MG63 (cell line): ENCODE results near the gene DCAF12. TPM values are rescaled to one million over a fixed set of nuclear protein-coding genes. Genes with fewer than 3 reads are reported as not detected.

Experiments
- DNase-seq: peaks from one replicate; pipeline ENCODE4 v3.0.0-alpha.2; 2020
- H3K27me3 ChIP-seq: fragments of 250-450 bp; sonication (Bioruptor Pico); 2 replicates; pipeline ENCODE4 v1.5.1; 2020; ENCODE audit warnings: mild to moderate bottlenecking, moderate library complexity
- H3K36me3 ChIP-seq: fragments of 250-450 bp; sonication (Bioruptor Pico); 2 replicates; pipeline ENCODE4 v1.5.1; 2020; ENCODE audit warnings: mild to moderate bottlenecking, moderate library complexity
- H3K4me3 ChIP-seq: fragments of 250-450 bp; sonication (Bioruptor Pico); 2 replicates; pipeline ENCODE4 v1.5.1; 2020; ENCODE audit warnings: mild to moderate bottlenecking, moderate library complexity
- H3K9me3 ChIP-seq: fragments of 250-450 bp; sonication (Bioruptor Pico); 2 replicates; pipeline ENCODE4 v1.5.1; 2020; ENCODE audit warnings: mild to moderate bottlenecking, moderate library complexity
- total RNA-seq: library from RNA; depleted of rRNA; stranded (reverse); fragments of >200 nt; shearing (Covaris generic); gene quantifications from 2 replicates; pipeline ENCODE4 v1.2.3, GENCODE V29; 2014; ENCODE audit warnings: low replicate concordance

DCAF12 gene
- total RNA-seq, 1 experiment from 2014 or later, result 13.2 TPM

DNA sequence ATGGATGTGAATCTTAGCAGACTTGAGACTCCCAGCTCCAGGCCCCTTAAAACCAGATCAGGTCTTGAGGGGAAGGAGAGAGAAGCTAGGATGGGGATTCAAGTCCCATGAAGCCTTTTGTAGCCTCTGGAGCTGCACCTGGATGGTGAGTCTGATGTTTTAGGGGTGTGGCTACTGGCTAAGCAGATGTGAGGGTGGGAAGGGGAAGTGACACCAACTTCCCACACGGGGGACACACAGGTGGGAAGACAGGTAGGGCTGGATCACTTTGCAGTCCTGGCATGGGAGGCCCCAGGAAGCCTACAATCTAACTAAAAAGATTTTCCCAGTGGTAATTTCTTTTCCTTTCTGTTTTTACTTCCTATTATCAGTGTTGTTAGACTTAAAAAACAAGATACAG is 39.1 kb downstream of the DCAF12 start:
- H3K27me3 ChIP-seq, result no peaks in the 10 kb centered on the region
- no peaks in the 10 kb centered on the region for H3K9me3 ChIP-seq
- no peak overlapping the region for H3K4me3 ChIP-seq
- peaks cover 8% of the 10 kb centered on the region for H3K36me3 ChIP-seq
- no peak for DNase-seq

DNA sequence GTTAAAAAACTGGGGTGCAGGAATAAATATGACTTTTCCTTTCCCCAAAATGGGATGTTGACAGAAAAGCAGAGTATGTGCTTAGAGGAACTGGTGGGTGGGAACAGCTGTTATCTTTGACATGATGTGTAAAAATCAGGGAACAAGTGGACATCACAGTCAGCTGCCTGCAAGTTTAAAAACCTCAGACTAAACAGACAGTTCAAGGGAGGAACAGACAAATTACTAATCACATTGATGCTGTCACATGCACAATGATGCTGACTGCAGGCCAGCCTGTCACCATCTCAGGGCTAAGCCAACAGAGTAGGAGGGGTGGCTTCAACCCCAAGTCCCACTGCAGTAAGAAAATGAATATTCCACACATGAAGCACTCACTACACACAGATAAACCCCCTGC is 39.6 kb downstream of the DCAF12 start:
- no peaks in the 10 kb centered on the region for H3K27me3 ChIP-seq
- H3K36me3 ChIP-seq, result peaks cover 4% of the 10 kb centered on the region
- no peak overlapping the region for H3K4me3 ChIP-seq
- H3K9me3 ChIP-seq, result no peaks in the 10 kb centered on the region
- no peak for DNase-seq

GRCh38 chr9:34085581-34086500 is 40.7 kb downstream of the DCAF12 start:
- H3K27me3 ChIP-seq, result no peaks in the 10 kb centered on the region
- no peak overlapping the region for H3K4me3 ChIP-seq

GRCh38 chr9:34084562-34084961 is 41.9 kb downstream of the DCAF12 start:
- Histone ChIP-seq H3K9me3 (no peaks in the 10 kb centered on the region), H3K4me3 (no peak overlapping the region), H3K36me3 (peaks cover 2% of the 10 kb centered on the region; the same call in 1 of the 2 replicates), H3K27me3 (no peaks in the 10 kb centered on the region)
- no peak for DNase-seq

More at GRCh38 chr9:34085581-34086500, 40.7 kb downstream of the DCAF12 start:
- peaks cover 2% of the 10 kb centered on the region; the same call in 1 of the 2 replicates for H3K36me3 ChIP-seq
- H3K9me3 ChIP-seq, result no peaks in the 10 kb centered on the region
- peak; percentile 9 for DNase-seq

GRCh38 chr9:34079181-34079580 is 47.3 kb downstream of the DCAF12 start:
- H3K4me3 ChIP-seq, result no peak overlapping the region
- no peaks in the 10 kb centered on the region for H3K9me3 ChIP-seq
- peak; percentile 19 for DNase-seq
- no peaks in the 10 kb centered on the region for H3K27me3 ChIP-seq
- H3K36me3 ChIP-seq, result no peaks in the 10 kb centered on the region

- Histone ChIP-seq H3K36me3 (no peaks in the 10 kb centered on the region), H3K27me3 (no peaks in the 10 kb centered on the region), H3K4me3 (no peak overlapping the region), H3K9me3 (no peaks in the 10 kb centered on the region)
- peak; percentile 70 for DNase-seq
Observed at GRCh38 chr9:34072868-34073590, 53.5 kb downstream of the DCAF12 start.

DNA sequence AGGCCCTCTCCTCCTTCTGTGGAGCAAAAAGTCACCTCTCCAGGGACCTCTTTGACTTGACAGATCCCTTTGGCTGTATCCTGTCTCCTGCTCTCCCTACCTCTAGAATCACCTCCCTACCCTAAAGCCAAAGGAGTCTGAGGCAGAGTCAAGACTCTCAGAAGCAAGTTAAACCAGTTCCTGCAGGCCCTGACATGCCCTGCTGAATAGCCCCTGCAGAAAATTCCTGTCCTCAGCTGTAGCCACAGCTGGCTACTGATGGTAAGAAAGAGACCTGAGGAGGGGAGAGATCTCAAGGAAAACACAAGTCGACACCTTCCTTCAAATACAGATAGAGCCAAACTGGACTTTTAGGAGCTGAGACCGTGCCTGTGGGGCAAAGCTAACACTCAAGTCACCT is 54.1 kb downstream of the DCAF12 start:
- no peaks in the 10 kb centered on the region for H3K9me3 ChIP-seq
- no peak for DNase-seq
- no peaks in the 10 kb centered on the region for H3K36me3 ChIP-seq

GRCh38 chr9:34070606-34071324 is 55.7 kb downstream of the DCAF12 start:
- DNase-seq, result no peak
- H3K27me3 ChIP-seq, result no peaks in the 10 kb centered on the region

More for the DNA sequence above, 54.1 kb downstream of the DCAF12 start:
- no peaks in the 10 kb centered on the region for H3K27me3 ChIP-seq
- H3K4me3 ChIP-seq, result no peak overlapping the region

GRCh38 chr9:34069831-34070230 is 56.7 kb downstream of the DCAF12 start:
- no peaks in the 10 kb centered on the region for H3K27me3 ChIP-seq
- no peak overlapping the region for H3K4me3 ChIP-seq
- DNase-seq, result no peak

More at GRCh38 chr9:34070606-34071324, 55.7 kb downstream of the DCAF12 start:
- Histone ChIP-seq H3K4me3 (no peak overlapping the region), H3K36me3 (no peaks in the 10 kb centered on the region), H3K9me3 (no peaks in the 10 kb centered on the region)

GRCh38 chr9:34065541-34065940 is 61.0 kb downstream of the DCAF12 start:
- Histone ChIP-seq H3K4me3 (no peak overlapping the region), H3K36me3 (no peaks in the 10 kb centered on the region), H3K27me3 (no peaks in the 10 kb centered on the region), H3K9me3 (no peaks in the 10 kb centered on the region)
- no peak for DNase-seq

More at GRCh38 chr9:34069831-34070230, 56.7 kb downstream of the DCAF12 start:
- no peaks in the 10 kb centered on the region for H3K36me3 ChIP-seq
- no peaks in the 10 kb centered on the region for H3K9me3 ChIP-seq

- Histone ChIP-seq H3K36me3 (no peaks in the 10 kb centered on the region), H3K9me3 (no peaks in the 10 kb centered on the region), H3K27me3 (no peaks in the 10 kb centered on the region), H3K4me3 (no peak overlapping the region)
- DNase-seq, result no peak
Observed at GRCh38 chr9:34059954-34060353, 66.5 kb downstream of the DCAF12 start.

- H3K27me3 ChIP-seq, result no peaks in the 10 kb centered on the region
- H3K9me3 ChIP-seq, result no peaks in the 10 kb centered on the region
- no peaks in the 10 kb centered on the region for H3K36me3 ChIP-seq
- no peak overlapping the region for H3K4me3 ChIP-seq
- DNase-seq, result no peak
Observed at GRCh38 chr9:34059281-34059680, 67.2 kb downstream of the DCAF12 start.

GRCh38 chr9:34049630-34050384 is 76.7 kb downstream of the DCAF12 start:
- Histone ChIP-seq H3K9me3 (no peaks in the 10 kb centered on the region), H3K36me3 (no peaks in the 10 kb centered on the region), H3K4me3 (peak overlapping the region; percentile 77), H3K27me3 (no peaks in the 10 kb centered on the region)
- DNase-seq, result no peak

- H3K9me3 ChIP-seq, result no peaks in the 10 kb centered on the region
- peak; percentile 93 for DNase-seq
- no peaks in the 10 kb centered on the region for H3K27me3 ChIP-seq
- no peaks in the 10 kb centered on the region for H3K36me3 ChIP-seq
- H3K4me3 ChIP-seq, result peak within 1 kb of the TSS; percentile 77
Observed at GRCh38 chr9:34048727-34049629, 77.5 kb downstream of the DCAF12 start, which contains the start of gene UBAP2. Gene UBAP2, minus strand, starts transcription at chr9:34048887. Its CDS starts 31,739 bp downstream, at chr9:34017148.
